Islet precursor cell (in vitro differentiated cells): ENCODE results near the gene ATP5MC2.
"Not testable (repeated sequence)": the region's sequence is repeated elsewhere in the genome, so short reads cannot be mapped to it uniquely, and the experiment has no call there.

Experiments used
- DNase-seq: peaks from one replicate; pipeline ENCODE4 v3.0.0-alpha.2; 2018

Gene ATP5MC2

DNA sequence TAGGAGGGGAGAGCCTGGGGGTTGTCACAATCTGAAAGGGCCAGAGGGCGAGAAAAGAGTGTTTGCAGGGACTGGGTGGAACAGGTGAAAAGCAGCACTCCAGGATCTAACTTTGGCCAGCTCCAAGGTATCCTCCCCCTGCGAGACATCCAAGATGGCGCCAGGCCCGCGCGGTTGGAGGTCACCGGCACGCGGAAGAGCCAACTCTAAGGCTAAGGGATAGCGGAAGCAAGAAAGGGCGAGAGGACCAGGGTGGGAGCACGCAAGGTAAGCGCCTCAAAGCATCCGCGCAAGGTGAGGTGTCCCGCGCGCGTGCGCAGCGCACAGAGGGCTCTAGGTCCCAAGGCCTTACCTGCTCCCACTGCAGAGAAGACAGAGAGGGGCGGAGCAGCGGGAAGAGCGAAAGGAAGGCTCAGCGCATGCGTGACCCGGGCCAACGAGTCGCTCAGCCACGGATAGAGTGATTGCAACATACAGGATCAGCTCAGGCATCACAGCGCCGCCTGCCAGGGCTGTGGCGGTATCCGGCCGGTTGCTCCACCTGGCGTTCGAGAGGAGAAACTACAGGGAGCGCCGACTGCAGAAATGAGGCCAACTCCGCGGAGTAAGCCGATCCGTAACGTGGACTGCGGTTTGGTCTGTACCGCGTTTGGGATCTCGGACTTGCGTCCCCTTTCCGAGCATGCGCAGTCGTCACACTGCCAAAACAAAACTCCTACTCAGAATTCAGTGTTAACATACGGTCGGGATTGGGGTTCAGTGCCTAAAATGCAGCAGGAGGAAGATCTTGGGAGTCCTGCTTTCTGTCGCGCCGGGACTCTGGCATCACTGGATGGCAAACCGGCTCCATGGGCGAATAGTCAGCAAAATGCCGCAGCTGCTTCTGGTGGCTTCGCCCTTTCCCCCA is at the start of gene ATP5MC2:
Gene ATP5MC2, minus strand, starts transcription at position 383 of the 907 bp plus-strand sequence. CDS start 3,469 bp downstream, outside the sequence.
- DNase-seq = peak; percentile 100

GRCh38 chr12:53722450-53723041 is 46.7 kb upstream of the ATP5MC2 start:
- DNase-seq = no peak

DNA sequence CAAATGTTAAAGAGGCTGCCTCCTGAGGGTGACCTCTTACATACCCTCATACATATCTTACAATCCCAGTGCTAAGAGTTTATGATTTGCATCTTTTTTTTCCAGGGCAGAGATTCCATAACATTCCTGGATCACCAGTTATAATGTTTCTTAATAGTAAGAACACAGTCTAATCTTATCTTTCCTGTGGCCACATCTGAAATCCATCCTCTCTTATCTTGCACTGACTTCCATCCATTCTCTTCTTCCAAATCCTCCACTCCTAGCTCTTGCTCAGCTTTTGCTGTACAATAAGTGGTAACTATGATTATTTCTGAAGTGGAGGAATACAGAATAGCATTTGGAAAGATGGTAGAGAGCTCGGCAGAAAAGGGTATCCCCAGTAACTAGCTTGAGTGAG is 45.1 kb upstream of the ATP5MC2 start:
- DNase-seq = no peak

- no peak for DNase-seq
These were observed 43.8 kb upstream of the ATP5MC2 start for GRCh38 chr12:53719649-53720048.

DNA sequence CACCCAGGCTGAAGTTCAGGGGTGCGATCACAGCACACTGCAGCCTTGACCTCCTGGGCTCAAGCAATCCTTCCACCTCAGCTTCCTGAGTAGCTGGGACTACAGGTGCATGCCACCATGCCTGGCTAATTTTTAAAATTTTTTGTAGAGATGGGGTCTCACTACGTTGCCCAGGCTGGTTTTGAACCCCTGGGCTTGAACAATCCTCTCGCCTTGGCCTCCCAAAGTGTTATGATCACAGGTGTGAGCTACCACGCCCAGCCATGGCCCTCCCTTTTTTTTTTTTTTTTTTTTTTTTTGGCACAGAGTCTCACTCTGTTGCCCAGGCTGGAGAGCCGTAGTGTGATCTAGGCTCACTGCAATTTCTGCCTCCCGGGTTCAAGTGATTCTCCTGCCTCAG is 42.7 kb upstream of the ATP5MC2 start:
- not testable (repeated sequence) for DNase-seq

- no peak for DNase-seq
These were observed 41.4 kb upstream of the ATP5MC2 start for GRCh38 chr12:53717319-53717718.

- no peak for DNase-seq
These were observed 38.1 kb upstream of the ATP5MC2 start for GRCh38 chr12:53714004-53714403.

GRCh38 chr12:53713516-53713915 is 37.6 kb upstream of the ATP5MC2 start:
- DNase-seq = no peak

DNA sequence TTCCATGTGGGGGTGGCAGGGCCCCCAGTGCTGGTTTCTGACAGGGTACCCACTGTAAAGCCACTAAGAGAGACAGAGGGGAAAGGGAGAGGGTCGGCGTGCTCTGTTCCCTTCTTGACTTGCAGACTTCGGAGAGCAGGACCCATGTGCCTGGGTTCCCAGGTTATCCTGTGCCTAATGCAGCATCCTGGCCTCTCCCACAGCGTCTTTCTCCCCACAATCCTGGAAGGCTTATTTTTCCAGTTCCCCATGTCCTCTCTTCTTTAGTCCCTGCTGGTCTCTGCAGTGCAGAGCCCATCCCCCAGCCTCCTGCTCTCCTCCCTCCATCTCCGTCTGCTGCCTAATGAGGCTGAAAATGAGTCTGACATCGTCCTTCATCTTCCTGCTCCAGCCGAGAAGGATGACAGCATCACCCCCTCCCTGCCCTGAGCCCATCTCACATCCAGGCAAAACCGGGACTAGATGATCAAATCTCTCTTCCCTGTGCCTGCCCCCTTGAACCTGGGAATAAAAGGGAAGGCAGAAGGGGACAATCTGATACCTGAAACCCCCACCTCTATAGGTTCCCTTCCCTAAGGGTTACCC is 36.3 kb upstream of the ATP5MC2 start:
- no peak for DNase-seq

DNA sequence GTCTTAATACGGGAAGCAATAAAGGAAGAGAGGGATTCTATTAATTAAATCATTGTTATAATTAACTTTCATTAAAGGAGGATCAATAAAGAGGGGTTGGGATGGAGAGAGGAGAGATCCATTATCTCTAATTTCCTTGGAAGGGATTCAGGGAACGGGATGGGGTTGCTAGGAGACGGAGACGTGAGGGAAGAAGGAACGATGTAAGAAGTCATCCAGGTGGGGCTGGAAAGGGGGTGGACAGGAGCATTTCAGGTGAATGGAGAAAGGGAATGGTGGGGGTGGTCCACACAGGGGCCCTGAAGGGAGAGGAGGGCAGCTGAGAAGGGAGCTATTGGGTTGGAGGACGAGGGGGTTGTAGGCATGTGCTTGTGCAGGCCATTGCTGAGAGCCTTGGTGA is 34.2 kb upstream of the ATP5MC2 start:
- no peak for DNase-seq

DNA sequence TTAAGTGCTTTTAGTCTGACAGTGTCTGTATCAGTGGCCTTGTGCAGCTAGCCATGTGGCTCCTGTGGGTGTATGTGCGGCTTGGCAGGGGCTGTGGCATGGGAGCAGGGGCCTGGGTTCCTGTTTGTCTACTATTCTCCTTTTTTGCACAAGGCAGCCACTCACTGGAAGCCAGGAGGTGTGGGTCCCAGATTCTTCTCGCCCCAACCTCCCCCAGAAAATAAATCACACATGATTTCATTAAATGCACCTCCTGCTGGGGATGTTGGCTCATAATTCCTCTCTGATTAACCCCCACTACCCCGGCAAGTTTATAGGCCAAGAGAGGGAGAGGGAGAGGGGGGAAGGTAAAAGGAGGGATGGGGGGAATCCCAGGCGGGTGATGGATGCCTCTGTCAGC is 33.8 kb upstream of the ATP5MC2 start:
- no peak for DNase-seq

DNA sequence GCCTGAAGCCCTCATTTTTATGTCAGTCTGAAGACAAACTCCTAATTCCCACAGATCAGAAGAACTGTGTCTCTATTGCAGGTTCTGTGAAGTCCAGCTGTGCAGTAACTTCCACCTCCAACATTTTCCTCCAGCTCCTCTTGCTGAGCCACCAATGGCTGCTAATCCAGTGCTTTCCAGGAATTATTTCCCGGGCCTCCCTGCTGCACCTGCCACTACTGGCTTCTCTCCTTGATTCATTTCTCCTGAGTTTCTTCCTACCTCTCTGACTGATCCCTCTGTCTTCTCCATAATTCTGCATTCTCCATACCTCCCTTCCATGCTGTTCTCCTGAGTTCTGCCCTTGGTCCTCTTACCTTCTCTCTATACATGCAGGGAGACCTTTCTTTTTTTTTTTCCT is 30.2 kb upstream of the ATP5MC2 start:
- no peak for DNase-seq

- DNase-seq = no peak
These were observed 27.9 kb upstream of the ATP5MC2 start for GRCh38 chr12:53703756-53704155.

GRCh38 chr12:53701518-53702264 is 25.8 kb upstream of the ATP5MC2 start:
- DNase-seq = peak; percentile 94

DNA sequence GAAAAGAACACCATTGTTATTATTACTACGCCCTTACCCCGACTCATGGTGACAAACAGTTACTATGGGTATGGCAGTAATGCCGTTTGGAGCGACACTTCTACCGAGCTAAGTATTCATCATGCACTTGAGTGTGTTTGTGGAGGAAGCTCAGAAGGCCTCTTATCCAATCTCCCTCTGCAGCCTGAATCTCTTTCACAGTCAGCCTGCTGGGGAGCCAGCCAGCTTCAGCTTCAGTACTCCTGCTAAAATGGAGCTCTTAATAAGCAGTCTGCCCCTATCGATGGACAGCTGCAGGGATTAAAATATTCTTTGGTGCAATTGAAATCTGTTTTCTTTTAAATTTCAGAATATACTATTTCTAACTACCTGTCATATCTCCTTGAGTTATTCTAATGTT is 24.7 kb upstream of the ATP5MC2 start:
- no peak for DNase-seq

DNA sequence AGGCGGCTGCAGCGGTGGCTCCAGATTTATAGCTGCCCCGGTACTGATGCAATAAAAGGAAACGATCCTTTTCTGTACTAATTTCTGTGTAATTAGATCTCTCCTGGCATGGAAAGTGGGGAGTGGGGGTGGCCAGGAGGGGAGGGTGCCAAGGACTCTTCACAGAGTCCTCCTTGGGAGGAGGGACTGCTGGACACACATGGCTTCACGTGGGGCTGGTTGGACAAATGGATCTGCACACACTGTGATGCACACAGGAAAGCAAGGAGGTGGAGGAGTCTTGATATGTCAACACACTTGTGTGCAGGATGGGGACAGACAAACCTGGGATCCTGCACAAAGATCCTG is 23.8 kb upstream of the ATP5MC2 start:
- DNase-seq = no peak

DNA sequence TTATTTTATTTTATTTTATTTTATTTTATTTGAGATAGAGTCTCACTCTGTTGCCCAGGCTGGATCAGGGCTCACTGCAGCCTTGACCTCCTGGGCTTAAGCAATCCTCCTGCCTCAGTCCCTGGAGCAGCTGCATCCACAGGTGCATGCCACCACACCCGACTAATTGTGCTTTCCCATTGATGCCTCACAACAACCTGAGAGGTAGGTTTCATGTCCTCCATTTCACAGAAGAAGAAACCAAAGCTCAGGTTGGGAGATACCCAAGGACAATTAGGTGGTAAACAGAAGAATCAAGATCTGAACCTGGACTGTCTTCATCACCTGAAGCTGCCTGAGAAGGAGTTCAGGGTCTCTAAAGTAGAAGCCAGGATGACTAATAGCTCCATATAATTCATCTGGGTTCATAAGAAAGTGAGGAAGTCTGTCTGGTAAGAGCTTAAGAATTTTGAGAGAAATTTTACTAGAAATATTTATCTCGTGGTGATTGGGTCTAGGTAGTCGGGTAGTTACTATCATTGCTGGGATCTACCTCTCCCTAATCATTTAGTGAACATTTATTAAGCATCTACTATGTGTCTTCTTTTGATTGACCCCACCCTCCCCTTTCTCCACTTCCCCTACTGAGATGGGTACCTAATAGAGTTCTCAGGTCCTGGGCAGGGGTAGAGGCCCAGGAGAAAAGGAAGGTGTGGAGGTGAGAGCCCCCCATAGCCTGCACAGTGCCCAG is 23.2 kb upstream of the ATP5MC2 start:
- no peak for DNase-seq

DNA sequence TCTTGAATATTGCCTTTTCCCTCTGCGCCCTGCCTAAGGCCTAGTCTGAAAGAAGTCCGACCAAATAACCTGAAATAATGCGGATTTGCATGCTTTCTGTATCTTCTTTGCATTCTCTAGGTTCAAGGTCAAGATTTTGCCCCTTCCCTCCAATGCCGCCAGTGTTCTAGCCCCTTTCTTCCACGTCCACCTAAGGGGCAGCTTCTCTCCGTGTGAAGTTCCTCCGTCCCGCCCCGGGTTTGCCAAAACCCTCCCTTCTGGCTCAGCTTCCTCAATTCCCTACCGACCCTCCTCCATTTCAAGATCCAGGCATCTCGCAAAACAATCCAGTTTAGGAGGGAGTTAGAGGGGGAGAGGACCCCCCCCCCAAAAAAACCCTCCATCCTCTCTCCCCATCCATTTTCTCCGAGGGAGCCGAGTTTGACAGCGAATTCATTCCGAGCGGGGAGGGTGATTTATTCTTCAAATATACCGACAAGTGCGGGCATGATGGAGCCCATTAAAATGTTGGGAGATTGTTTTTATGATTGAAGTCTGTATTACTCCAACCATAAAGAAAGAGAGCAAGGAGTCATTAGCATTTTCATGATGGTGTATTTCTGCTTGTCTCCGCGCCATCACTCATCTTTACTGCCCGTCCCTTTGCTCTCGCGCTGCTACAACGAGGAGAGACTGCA is 20.9 kb upstream of the ATP5MC2 start:
- DNase-seq = peak; percentile 48

DNA sequence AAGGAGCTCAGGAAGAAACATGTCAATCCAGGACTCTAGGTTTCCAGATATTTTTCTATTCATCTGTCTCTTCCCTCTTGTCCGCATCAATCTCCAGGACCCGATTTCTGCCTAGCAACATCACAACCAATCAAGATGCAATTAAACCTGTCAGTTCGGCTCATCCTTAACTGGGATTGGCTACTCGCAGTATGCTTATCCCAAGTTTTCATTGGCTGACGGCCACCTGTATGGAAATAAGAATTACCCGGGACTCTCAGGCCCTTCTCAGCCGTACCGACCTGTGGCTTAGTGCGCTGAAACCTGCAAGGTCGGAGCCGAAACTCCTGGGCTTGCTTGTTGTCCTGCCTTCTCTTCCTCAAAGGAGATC is 20.4 kb upstream of the ATP5MC2 start:
- DNase-seq = peak; percentile 95

DNA sequence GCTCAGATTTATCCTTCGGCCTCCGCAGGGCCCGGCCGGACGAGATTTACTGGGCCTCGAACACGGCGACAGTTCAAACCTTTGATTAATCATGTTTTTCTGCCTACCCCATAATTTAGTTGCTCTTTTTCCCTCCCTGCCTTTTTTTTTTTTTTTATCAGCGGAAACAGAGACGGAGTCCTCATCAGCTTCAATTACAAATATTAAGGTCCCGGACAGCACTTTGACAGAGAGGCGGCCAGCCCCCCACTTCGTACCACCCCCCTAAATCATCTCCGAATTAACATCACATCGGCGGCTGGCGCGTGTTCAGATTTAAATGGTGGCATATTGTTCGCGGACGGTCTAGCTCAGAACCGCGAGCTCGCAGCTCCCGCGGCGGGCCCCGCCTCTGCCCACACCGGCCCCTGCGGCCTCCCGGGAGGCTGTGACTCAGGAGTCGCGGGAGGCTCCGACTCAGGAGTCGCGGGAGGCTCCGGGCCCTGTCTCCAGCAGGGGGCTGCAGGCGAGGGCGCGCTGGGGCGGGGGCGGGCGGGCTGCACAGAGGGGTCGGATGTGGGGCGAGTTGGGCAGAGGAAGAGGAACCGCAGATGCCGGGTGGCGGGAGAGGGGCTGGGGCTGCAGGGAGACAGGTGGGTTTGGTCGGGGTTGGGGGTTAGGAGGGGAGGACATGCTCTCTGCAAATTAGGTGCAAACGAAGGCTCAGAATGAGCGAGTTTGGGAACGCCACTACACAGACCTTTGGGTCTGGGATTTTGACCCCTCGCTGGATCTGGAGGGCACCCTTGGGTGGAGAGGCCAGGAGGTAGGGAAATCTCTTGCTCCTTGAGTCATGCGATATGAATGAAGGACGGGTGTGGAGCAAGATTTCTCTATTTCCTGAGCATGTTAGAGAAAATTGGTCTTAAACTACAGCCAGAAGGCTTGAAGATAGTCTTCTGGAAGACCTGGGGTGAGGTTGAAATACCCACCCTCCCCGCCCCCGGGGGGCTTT is 19.6 kb upstream of the ATP5MC2 start:
- DNase-seq = peak; percentile 94

DNA sequence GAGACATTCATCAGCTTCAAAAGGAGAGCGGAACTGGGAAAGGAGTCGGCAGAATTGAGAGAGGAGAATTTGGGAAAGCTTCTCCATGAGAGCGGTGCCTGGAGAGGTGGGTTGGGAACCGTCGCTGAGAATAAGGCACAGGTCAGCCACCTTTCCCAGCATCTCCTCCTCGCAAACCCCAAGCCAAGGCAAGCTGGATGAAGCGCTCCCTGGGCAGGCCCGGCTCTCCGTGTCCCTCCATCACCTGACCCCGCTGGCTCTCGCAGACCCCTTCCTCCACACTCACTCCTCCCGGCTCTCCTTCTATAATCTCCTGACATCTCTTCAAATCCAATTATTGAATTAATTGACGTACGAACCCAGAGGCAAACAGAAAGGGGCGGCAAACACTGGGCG is 18.9 kb upstream of the ATP5MC2 start:
- DNase-seq = no peak
